SK-N-SH (cell line): Measurements from ENCODE around the gene AMDHD2. TPM values are rescaled to one million over a fixed set of nuclear protein-coding genes. Genes with fewer than 3 reads are reported as not detected.

Source experiments
- CTCF ChIA-PET: fragments of 300-600, 350-600 bp; formaldehyde crosslinking; extraction: SDS; loops from one replicate; lab custom pipeline; 2021; lab: Yijun Ruan, JAX
- POLR2A ChIA-PET: fragments of 350-600 bp; sonication (Branson Sonifier 250); formaldehyde crosslinking; extraction: SDS; loops from one replicate; lab custom pipeline; 2020; ENCODE audit warnings: antibody characterized with exemption, inconsistent platforms; lab: Yijun Ruan, JAX
- DNase-seq: peaks from one replicate; pipeline ENCODE4 v3.0.0; 2012
- H2AFZ ChIP-seq: fragments of 200-600 bp; sonication (generic); 2 replicates; pipeline ENCODE4 v1.8.1; 2016; ENCODE audit warnings: antibody characterized with exemption, mild to moderate bottlenecking, low read depth
- H3F3A ChIP-seq: fragments of 200-600 bp; sonication (generic); replicated peaks from 2 replicates; pipeline ENCODE3; 2016; ENCODE audit warnings: antibody characterized with exemption, mild to moderate bottlenecking; ENCODE audit not compliant: insufficient read depth
- H3K27ac ChIP-seq, 2 experiments: fragments of 200-500 bp in 1 of 2; fragments of 200-600 bp in 1 of 2; sonication (Bioruptor generic) in 1 of 2; sonication (generic), shearing (Covaris generic) in 1 of 2; 2 replicates each; pipeline versions ENCODE4 v1.5.1 to v1.6.1; 2014 to 2016; ENCODE audit warnings: low read depth in 2 of 2, inconsistent platforms in 1 of 2, low read length in 1 of 2, mild to moderate bottlenecking in 1 of 2, mixed read lengths in 1 of 2
- H3K27me3 ChIP-seq: fragments of 200-600 bp; sonication (generic), shearing (Covaris generic); 2 replicates; pipeline ENCODE4 v1.6.1; 2016; ENCODE audit warnings: mixed run types; ENCODE audit not compliant: insufficient read depth
- H3K36me3 ChIP-seq, 2 experiments: fragments of 200-500 bp in 1 of 2; fragments of 200-600 bp in 1 of 2; sonication (Bioruptor generic) in 1 of 2; sonication (generic) in 1 of 2; replicated peaks in 1 of 2; 2 replicates each; pipeline versions ENCODE3 to v1.5.1; 2014 to 2016; ENCODE audit warnings: low read length in 1 of 2, mild to moderate bottlenecking in 1 of 2; ENCODE audit not compliant: insufficient read depth in 2 of 2, control insufficient read depth in 1 of 2
- H3K4me1 ChIP-seq, 2 experiments: fragments of 200-500 bp in 1 of 2; fragments of 200-600 bp in 1 of 2; sonication (Bioruptor generic) in 1 of 2; sonication (generic), shearing (Covaris generic) in 1 of 2; 2 replicates each; pipeline versions ENCODE4 v1.5.1 to v1.6.1; 2014 to 2016; ENCODE audit warnings: low read depth in 1 of 2, low read length in 1 of 2, mixed run types in 1 of 2; ENCODE audit not compliant: insufficient read depth in 2 of 2, control insufficient read depth in 1 of 2
- H3K4me2 ChIP-seq: fragments of 200-600 bp; sonication (generic), shearing (Covaris generic); 2 replicates; pipeline ENCODE4 v1.6.1; 2017; ENCODE audit warnings: mixed run types
- H3K4me3 ChIP-seq, 2 experiments: fragments of 200-500 bp in 1 of 2; fragments of 200-600 bp in 1 of 2; sonication (Bioruptor generic) in 1 of 2; sonication (generic), shearing (Covaris generic) in 1 of 2; 2 replicates each; pipeline versions ENCODE4 v1.5.1 to v1.8.1; 2014 to 2016; ENCODE audit warnings: low read depth in 2 of 2, inconsistent platforms in 1 of 2, low read length in 1 of 2, mild to moderate bottlenecking in 1 of 2, mixed read lengths in 1 of 2, moderate library complexity in 1 of 2
- H3K79me2 ChIP-seq: fragments of 200-600 bp; sonication (generic); 2 replicates; pipeline ENCODE4 v1.8.1; 2017; ENCODE audit warnings: mild to moderate bottlenecking; ENCODE audit not compliant: insufficient read depth
- H3K9ac ChIP-seq: fragments of 200-600 bp; sonication (generic); 2 replicates; pipeline ENCODE4 v1.6.1; 2017; ENCODE audit warnings: mixed run types
- H3K9me2 ChIP-seq: fragments of 200-600 bp; sonication (generic); 2 replicates; pipeline ENCODE4 v1.6.1; 2017; ENCODE audit warnings: mixed run types
- H3K9me3 ChIP-seq: fragments of 200-600 bp; sonication (generic); 2 replicates; pipeline ENCODE4 v1.6.1; 2017; ENCODE audit warnings: mixed run types, mild to moderate bottlenecking, moderate library complexity
- H4K20me1 ChIP-seq: fragments of 200-600 bp; sonication (generic); 2 replicates; pipeline ENCODE4 v1.6.1; 2017; ENCODE audit warnings: mild to moderate bottlenecking, mixed run types; ENCODE audit not compliant: insufficient read depth
- FOXM1 ChIP-seq: IDR thresholded peaks from 2 replicates; pipeline ENCODE4 v1.4.0; 2012; ENCODE audit warnings: low read depth, mild to moderate bottlenecking
- GATA2 ChIP-seq: sonication (generic); formaldehyde crosslinking; IDR thresholded peaks from 2 replicates; pipeline ENCODE4 v1.5.0; 2020; ENCODE audit warnings: mild to moderate bottlenecking, missing genetic modification reagents
- RCOR1 ChIP-seq: fragments of 150-350 bp; IDR thresholded peaks from 2 replicates; pipeline ENCODE4 v1.6.1; 2017; ENCODE audit warnings: antibody characterized with exemption, low read length
- WGBS: methylation state at CpG from one replicate; pipeline ENCODE4 v1.1.6; 2017; ENCODE audit warnings: low lambda C conversion rate; 5-methylcytosine and 5-hydroxymethylcytosine counted together
- polyA plus RNA-seq, 3 experiments: library from polyadenylated mRNA; depleted of rRNA; stranded (reverse); fragments of >200 nt; gene quantifications; 2 replicates each; pipeline ENCODE4 v1.2.3, GENCODE V29; 2012
- TF ChIP-seq, protein P1 (sequence below): fragments of 150-350 bp; IDR thresholded peaks from 2 replicates; pipeline ENCODE4 v1.6.1; 2017; ENCODE audit warnings: antibody characterized with exemption, low read length, low read depth, borderline replicate concordance
- TF ChIP-seq, protein P2 (sequence below): IDR thresholded peaks from 2 replicates; pipeline ENCODE4 v1.4.0; 2012; ENCODE audit warnings: low read depth

The AMDHD2 gene
- polyA plus RNA-seq, 1 of the 3 experiments (the other 2 are of a cell fraction), result 38.1 TPM

DNA sequence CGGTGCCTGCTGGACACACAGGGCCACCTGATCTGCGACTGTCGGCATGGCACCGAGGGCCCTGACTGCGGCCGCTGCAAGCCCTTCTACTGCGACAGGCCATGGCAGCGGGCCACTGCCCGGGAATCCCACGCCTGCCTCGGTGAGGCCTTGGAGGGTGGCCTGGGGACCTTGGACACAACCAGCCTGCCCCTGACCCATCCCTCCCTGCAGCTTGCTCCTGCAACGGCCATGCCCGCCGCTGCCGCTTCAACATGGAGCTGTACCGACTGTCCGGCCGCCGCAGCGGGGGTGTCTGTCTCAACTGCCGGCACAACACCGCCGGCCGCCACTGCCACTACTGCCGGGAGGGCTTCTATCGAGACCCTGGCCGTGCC lies 47.7 kb upstream of the AMDHD2 start (continued):
- TF ChIP-seq, protein P1, sequence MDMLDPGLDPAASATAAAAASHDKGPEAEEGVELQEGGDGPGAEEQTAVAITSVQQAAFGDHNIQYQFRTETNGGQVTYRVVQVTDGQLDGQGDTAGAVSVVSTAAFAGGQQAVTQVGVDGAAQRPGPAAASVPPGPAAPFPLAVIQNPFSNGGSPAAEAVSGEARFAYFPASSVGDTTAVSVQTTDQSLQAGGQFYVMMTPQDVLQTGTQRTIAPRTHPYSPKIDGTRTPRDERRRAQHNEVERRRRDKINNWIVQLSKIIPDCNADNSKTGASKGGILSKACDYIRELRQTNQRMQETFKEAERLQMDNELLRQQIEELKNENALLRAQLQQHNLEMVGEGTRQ, result no peak

DNA sequence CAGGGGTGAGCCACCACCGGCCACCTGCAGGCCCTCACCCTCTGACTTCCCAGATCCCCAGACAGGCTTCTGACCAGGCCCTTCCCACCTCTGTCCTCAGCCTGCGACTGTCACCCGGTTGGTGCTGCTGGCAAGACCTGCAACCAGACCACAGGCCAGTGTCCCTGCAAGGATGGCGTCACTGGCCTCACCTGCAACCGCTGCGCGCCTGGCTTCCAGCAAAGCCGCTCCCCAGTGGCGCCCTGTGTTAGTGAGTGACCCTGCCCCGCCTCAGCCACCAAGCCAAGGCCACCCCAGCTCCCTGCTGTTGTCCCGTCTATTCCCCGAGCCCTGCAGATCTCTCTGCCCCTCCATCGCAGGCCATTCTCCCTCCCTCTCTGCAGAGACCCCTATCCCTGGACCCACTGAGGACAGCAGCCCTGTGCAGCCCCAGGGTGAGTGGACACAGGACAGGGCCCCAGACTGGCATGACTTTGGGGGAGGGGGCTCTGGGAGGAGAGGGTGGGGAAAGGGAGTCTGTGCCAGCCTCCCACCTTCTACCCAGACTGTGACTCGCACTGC lies 47.2 kb upstream of the AMDHD2 start:
- H2AFZ ChIP-seq, result no peak overlapping the region
- peaks cover 6 to 75% of the 10 kb centered on the region in 2 experiments; a peak in 3 of 4 replicates for H3K4me1 ChIP-seq
- H3F3A ChIP-seq, result peaks cover 13% of the 10 kb centered on the region
- ChIA-PET POLR2A (interaction anchor here (0.9 kb wide), 1 partner anchor 10 kb away, joined by 3 read pairs; no protein-coding TSS in a partner anchor), CTCF (interaction anchor here (0.6 to 1.8 kb wide), 6 partner anchors 13 to 38 kb away, joined by 3 to 7 read pairs (median 4); no protein-coding TSS in a partner anchor)
- H3K79me2 ChIP-seq, result peaks cover 12% of the 10 kb centered on the region; the same call in 1 of the 2 replicates
- peak overlapping the region in 1 of 2 experiments; percentile 79; a peak in 1 of 4 replicates for H3K4me3 ChIP-seq
- H3K36me3 ChIP-seq, result no peaks in the 10 kb centered on the region
- H3K9ac ChIP-seq, result no peak overlapping the region
- H3K4me2 ChIP-seq, result peak overlapping the region; percentile 71
- no peak for DNase-seq
- no peaks in the 10 kb centered on the region for H3K27me3 ChIP-seq
- no peak for TF ChIP-seq RCOR1
- TF ChIP-seq, protein P2, sequence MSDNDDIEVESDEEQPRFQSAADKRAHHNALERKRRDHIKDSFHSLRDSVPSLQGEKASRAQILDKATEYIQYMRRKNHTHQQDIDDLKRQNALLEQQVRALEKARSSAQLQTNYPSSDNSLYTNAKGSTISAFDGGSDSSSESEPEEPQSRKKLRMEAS, result no peak
- TF ChIP-seq, all 33 proteins: peak for 0
- no peaks in the 10 kb centered on the region for H3K9me2 ChIP-seq
- 83% methylated on average over 8 of the region's 14 CpGs for WGBS
- H4K20me1 ChIP-seq, result no peaks in the 10 kb centered on the region
- no peaks in the 10 kb centered on the region for H3K9me3 ChIP-seq
- H3K27ac ChIP-seq, result peak overlapping the region in 1 of 2 experiments; percentile 97; a peak in 1 of 4 replicates

DNA sequence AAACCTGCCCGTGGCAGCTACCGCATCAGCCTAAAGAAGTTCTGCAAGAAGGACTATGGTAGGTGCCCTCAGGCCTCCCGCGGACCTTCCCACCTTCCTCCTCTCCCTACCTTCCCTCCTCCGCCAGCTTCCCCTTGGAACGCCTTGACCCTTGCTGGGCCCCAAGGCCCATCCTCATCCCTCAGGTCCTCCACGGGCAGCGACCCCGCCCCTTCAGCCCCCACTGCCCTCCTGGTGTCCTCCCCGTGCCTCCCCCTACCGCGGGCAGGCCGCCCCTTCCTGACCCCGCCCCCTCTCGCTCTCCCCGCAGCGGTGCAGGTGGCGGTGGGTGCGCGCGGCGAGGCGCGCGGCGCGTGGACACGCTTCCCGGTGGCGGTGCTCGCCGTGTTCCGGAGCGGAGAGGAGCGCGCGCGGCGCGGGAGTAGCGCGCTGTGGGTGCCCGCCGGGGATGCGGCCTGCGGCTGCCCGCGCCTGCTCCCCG lies 46.7 kb upstream of the AMDHD2 start:
- Histone ChIP-seq H4K20me1 (no peaks in the 10 kb centered on the region), H3K9me3 (no peaks in the 10 kb centered on the region), H3K4me1 (peaks cover under 1 to 69% of the 10 kb centered on the region in 2 experiments; a peak in 3 of 4 replicates), H3K4me3 (peak overlapping the region; percentile 41 to 79; a peak in 3 of 4 replicates), H3K9ac (no peak overlapping the region), H3F3A (peaks cover 13% of the 10 kb centered on the region), H3K4me2 (peak overlapping the region; percentile 71), H3K27ac (peak overlapping the region in 1 of 2 experiments; percentile 89; a peak in 2 of 4 replicates), H3K9me2 (no peaks in the 10 kb centered on the region), H3K79me2 (peaks cover 16% of the 10 kb centered on the region), H3K27me3 (no peaks in the 10 kb centered on the region), H3K36me3 (no peaks in the 10 kb centered on the region), H2AFZ (no peak overlapping the region)
- TF ChIP-seq FOXM1 (no peak), GATA2 (CRISPR knock-in tag) (no peak)
- WGBS, result 27% methylated on average over 17 of the region's 49 CpGs
- ChIA-PET CTCF (interaction anchor here (0.6 to 2.1 kb wide), 9 partner anchors 10 to 50 kb away, joined by 3 to 11 read pairs (median 4); no protein-coding TSS in a partner anchor), POLR2A (interaction anchor here (0.6 to 0.9 kb wide), 2 partner anchors 9 to 451 kb away, joined by 3 to 5 read pairs; no protein-coding TSS in a partner anchor)
- peak; percentile 74 for DNase-seq
